Esophagus muscularis mucosa (tissue), 4 donors: ENCODE results near the gene FYCO1.

Source experiments
- EP300 ChIP-seq: sonication (generic); formaldehyde crosslinking; IDR thresholded peaks from one replicate; pipeline ENCODE4 v1.6.1; 2017; ENCODE audit warnings: antibody characterized with exemption
- POLR2A ChIP-seq: fragments of 450-650 bp; IDR thresholded peaks from one replicate; pipeline ENCODE4 v1.6.1; 2017; ENCODE audit warnings: antibody characterized with exemption, moderate library complexity, mild to moderate bottlenecking, low read depth
- POLR2AphosphoS5 ChIP-seq, 2 donors: sonication (generic); formaldehyde crosslinking; IDR thresholded peaks; one replicate each; pipeline ENCODE4 v1.6.1; 2017; ENCODE audit warnings: antibody characterized with exemption in 2 of 2
- TF ChIP-seq, protein P1 (sequence below), 3 experiments: fragments of 200-600 bp in 2 of 3; fragments of 450-650 bp in 1 of 3; sonication (generic) in 2 of 3; IDR thresholded peaks; one replicate each; pipeline ENCODE4 v1.5.1; 2017 to 2019; ENCODE audit warnings: antibody characterized with exemption in 3 of 3, mild to moderate bottlenecking in 2 of 3, moderate library complexity in 1 of 3

- TF ChIP-seq, protein P1, sequence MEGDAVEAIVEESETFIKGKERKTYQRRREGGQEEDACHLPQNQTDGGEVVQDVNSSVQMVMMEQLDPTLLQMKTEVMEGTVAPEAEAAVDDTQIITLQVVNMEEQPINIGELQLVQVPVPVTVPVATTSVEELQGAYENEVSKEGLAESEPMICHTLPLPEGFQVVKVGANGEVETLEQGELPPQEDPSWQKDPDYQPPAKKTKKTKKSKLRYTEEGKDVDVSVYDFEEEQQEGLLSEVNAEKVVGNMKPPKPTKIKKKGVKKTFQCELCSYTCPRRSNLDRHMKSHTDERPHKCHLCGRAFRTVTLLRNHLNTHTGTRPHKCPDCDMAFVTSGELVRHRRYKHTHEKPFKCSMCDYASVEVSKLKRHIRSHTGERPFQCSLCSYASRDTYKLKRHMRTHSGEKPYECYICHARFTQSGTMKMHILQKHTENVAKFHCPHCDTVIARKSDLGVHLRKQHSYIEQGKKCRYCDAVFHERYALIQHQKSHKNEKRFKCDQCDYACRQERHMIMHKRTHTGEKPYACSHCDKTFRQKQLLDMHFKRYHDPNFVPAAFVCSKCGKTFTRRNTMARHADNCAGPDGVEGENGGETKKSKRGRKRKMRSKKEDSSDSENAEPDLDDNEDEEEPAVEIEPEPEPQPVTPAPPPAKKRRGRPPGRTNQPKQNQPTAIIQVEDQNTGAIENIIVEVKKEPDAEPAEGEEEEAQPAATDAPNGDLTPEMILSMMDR (IDR thresholded peaks at IDR 0.05): no peak
- TF ChIP-seq EP300 (no peak), POLR2AphosphoS5 (IDR thresholded peaks at IDR 0.05) (no peak), POLR2A (no peak)
Measured at GRCh38 chr3:45951946-45952345, 43.7 kb downstream of the FYCO1 start.
